Peyer's patch (tissue), 4 donors: ENCODE data around the gene GLT6D1.

Source experiments
- CTCF ChIP-seq, 6 experiments: fragments of 450-650 bp in 4 of 6; fragments of 200-600 bp in 2 of 6; sonication (generic) in 1 of 6; IDR thresholded peaks; one replicate each; pipeline ENCODE4 v1.5.1; 2017 to 2019; ENCODE audit warnings: antibody characterized with exemption in 6 of 6, mild to moderate bottlenecking in 3 of 6, moderate library complexity in 1 of 6
- POLR2A ChIP-seq, 2 donors: fragments of 450-650 bp; IDR thresholded peaks; one replicate each; pipeline ENCODE4 v1.5.1; 2017; ENCODE audit warnings: antibody characterized with exemption in 2 of 2, mild to moderate bottlenecking in 2 of 2, moderate library complexity in 2 of 2

GRCh38 chr9:135678236-135679017, 39.1 kb upstream of the GLT6D1 start:
- TF ChIP-seq CTCF (IDR thresholded peaks at IDR 0.05) (no peak), POLR2A (IDR thresholded peaks at IDR 0.05) (no peak)
